Subcutaneous abdominal adipose tissue (tissue), 5 donors: Measurements from ENCODE around the gene IL1RAPL2.
"Not testable (repeated sequence)": the region's sequence is repeated elsewhere in the genome, so short reads cannot be mapped to it uniquely, and the experiment has no call there.

Experiments
- H3K27ac ChIP-seq: one replicate; pipeline ENCODE4 v1.7.0; 2013; ENCODE audit warnings: low read depth, mild to moderate bottlenecking, inconsistent platforms, low read length, moderate library complexity
- H3K27me3 ChIP-seq, 5 donors: one replicate each; pipeline ENCODE4 v1.7.0; 2013; ENCODE audit warnings: low read length in 5 of 5, inconsistent platforms in 1 of 5; ENCODE audit not compliant: control insufficient read depth in 5 of 5, insufficient read depth in 4 of 5
- H3K36me3 ChIP-seq, 5 donors: one replicate each; pipeline ENCODE4 v1.7.0; 2013; ENCODE audit warnings: low read length in 5 of 5; ENCODE audit not compliant: control insufficient read depth in 5 of 5, insufficient read depth in 5 of 5
- H3K4me1 ChIP-seq, 5 donors: one replicate each; pipeline ENCODE4 v1.7.0; 2013; ENCODE audit warnings: low read length in 5 of 5, mild to moderate bottlenecking in 3 of 5, moderate library complexity in 1 of 5; ENCODE audit not compliant: control insufficient read depth in 5 of 5, insufficient read depth in 5 of 5
- H3K4me3 ChIP-seq, 5 donors: one replicate each; pipeline ENCODE4 v1.7.0; 2013; ENCODE audit warnings: low read length in 5 of 5, low read depth in 1 of 5
- H3K9ac ChIP-seq, 5 donors: one replicate each; pipeline ENCODE4 v1.7.0; 2013; ENCODE audit warnings: low read length in 5 of 5, mild to moderate bottlenecking in 4 of 5, moderate library complexity in 3 of 5
- H3K9me3 ChIP-seq, 5 donors: one replicate each; pipeline ENCODE4 v1.7.0; 2013; ENCODE audit warnings: low read length in 5 of 5; ENCODE audit not compliant: control insufficient read depth in 5 of 5
- donor health status: healthy.
- donor health status: healthy.
- donor health status: healthy.
- donor health status: healthy.
- donor health status: healthy.

Gene IL1RAPL2

DNA sequence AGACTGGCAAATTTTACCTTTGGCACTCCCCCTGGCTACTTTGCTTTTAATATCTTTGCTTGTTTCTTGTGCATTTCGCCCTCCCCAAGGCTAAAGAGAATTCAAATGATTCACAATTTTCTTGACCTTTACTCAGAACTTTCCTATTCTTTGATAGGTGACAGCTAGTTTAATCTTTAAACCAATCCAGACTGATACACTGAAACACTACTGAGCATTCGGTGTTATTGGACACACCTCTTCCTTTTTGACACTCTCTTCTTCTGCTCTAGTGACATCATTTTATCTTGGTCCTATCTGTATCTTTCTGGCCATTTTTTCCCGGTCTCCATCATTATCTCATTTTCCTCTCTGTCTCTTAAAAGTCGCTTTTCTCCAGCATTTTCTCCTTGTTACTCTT lies 103.1 kb downstream of the IL1RAPL2 start:
- Histone ChIP-seq H3K9me3 (no peaks in the 10 kb centered on the region), H3K27me3 (peaks cover 3 to 14% (median 4%) of the 10 kb centered on the region in 5 donors), H3K9ac (no peak overlapping the region), H3K4me3 (no peak overlapping the region), H3K27ac (no peak overlapping the region), H3K4me1 (no peaks in the 10 kb centered on the region), H3K36me3 (no peaks in the 10 kb centered on the region)

DNA sequence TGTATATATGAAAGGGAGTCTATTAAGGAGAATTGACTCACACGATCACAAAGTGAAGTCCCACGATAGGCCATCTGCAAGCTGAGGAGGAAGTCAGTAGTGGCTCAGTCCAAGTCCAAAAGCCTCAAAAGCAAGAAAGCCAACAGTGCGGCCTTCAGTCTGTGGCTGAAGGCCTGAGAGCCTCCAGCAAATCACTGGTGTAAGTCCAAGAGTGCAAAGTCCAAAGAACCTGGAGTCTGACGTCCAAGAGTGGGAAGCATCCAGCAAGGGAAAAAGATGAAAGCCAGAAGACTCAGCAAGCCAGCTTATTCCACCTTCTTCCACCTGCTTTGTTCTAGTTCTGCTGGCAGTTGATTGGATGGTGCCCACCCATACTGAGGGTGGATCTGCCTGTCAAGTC lies 104.1 kb downstream of the IL1RAPL2 start:
- peaks cover 2 to 14% (median 3%) of the 10 kb centered on the region in 5 donors for H3K27me3 ChIP-seq
- no peak overlapping the region for H3K27ac ChIP-seq
- H3K36me3 ChIP-seq: no peaks in the 10 kb centered on the region
- H3K4me1 ChIP-seq: no peaks in the 10 kb centered on the region
- H3K9ac ChIP-seq: no peak overlapping the region
- no peaks in the 10 kb centered on the region for H3K9me3 ChIP-seq
- no peak overlapping the region for H3K4me3 ChIP-seq

DNA sequence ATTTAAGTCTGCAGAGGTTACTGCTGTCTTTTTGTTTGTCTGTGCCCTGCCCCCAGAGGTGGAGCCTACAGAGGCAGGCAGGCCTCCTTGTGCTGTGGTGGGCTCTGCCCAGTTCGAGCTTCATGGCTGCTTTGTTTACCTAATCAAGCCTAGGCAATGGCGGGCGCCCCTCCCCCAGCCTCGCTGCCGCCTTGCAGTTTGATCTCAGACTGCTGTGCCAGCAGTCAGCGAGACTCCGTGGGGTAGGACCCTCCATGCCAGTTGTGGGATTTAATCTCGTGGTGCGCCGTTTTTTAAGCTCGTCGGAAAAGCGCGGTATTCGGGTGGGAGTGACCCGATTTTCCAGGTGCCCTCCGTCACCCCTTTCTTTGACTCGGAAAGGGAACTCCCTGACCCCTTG lies 111.5 kb downstream of the IL1RAPL2 start:
- H3K9me3 ChIP-seq, H3K4me3 ChIP-seq, H3K4me1 ChIP-seq: not testable (repeated sequence)

DNA sequence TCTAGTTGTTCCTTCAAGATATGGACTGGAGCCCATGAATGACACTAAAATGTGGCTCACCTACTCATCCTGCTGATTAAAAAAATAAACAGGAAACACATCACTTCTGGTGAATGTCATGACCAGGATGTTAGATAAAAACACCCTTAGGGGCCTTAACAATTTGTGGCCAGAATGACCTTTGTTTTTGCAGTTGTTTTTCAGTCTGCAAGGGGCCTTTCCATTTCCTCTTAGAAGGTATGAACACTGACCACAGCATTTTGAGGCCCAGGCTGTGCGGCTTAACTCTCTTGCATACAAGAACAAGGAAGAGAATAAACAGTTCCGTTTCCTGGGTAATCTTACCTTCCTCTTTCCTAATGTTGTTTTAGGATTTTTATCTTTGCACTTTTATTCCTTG lies 113.2 kb downstream of the IL1RAPL2 start:
- H3K27ac ChIP-seq: no peak overlapping the region
- no peak overlapping the region for H3K9ac ChIP-seq
- H3K9me3 ChIP-seq: no peaks in the 10 kb centered on the region
- H3K27me3 ChIP-seq: peaks cover 0 to 3% (median 0%) of the 10 kb centered on the region in 5 donors
- H3K36me3 ChIP-seq: no peaks in the 10 kb centered on the region
- H3K4me3 ChIP-seq: no peak overlapping the region
- H3K4me1 ChIP-seq: no peaks in the 10 kb centered on the region

More for the DNA sequence above, 111.5 kb downstream of the IL1RAPL2 start:
- not testable (repeated sequence) for H3K27ac ChIP-seq, H3K9ac ChIP-seq, H3K36me3 ChIP-seq, H3K27me3 ChIP-seq

DNA sequence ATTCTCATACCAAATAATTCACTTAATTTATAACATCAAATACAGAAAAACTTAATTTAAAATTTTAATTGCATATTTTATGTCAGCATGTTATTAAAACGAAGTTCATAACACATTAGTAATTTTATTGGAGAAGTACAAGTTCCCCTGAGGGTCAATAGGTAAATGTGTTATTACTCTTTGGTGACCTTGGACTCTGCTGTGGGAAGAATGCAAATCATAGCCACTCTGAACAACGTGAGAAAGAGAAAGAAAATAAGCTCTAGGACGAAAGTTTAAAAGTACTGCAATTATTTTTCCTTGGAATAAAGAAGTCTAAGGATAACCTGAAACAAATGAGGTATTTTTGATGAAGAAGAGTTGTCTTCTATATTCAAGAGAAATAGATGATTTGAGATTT lies 115.2 kb downstream of the IL1RAPL2 start:
- no peak overlapping the region for H3K4me3 ChIP-seq
- no peaks in the 10 kb centered on the region for H3K36me3 ChIP-seq
- H3K9me3 ChIP-seq: no peaks in the 10 kb centered on the region
- peaks cover 0 to 3% (median 2%) of the 10 kb centered on the region in 5 donors for H3K27me3 ChIP-seq
- H3K9ac ChIP-seq: no peak overlapping the region
- H3K27ac ChIP-seq: no peak overlapping the region
- H3K4me1 ChIP-seq: no peaks in the 10 kb centered on the region

DNA sequence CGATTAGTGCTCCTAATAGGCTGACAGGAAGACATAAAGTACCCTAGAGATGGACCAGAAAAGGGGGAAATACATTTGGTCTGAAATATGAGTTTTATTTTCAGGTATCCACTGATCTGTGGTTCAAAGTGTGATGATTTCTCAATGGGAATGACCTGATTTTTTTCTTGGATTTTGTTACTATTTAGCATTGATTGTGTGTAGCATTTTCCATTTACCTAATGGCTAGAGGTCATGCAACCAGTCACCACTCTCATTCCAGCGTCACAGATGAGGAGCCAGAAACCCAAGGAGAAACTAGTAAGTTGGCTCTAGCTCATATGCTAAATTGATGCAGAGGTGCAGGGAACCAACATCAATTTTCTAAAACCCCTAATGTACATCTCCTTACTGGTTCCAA lies 118.1 kb downstream of the IL1RAPL2 start:
- no peaks in the 10 kb centered on the region for H3K36me3 ChIP-seq
- no peak overlapping the region for H3K9ac ChIP-seq
- no peaks in the 10 kb centered on the region for H3K4me1 ChIP-seq
- peaks cover 0 to 3% (median 0%) of the 10 kb centered on the region in 5 donors for H3K9me3 ChIP-seq
- no peak overlapping the region for H3K27ac ChIP-seq
- H3K4me3 ChIP-seq: no peak overlapping the region
- peaks cover 0 to 2% (median 2%) of the 10 kb centered on the region in 5 donors for H3K27me3 ChIP-seq

DNA sequence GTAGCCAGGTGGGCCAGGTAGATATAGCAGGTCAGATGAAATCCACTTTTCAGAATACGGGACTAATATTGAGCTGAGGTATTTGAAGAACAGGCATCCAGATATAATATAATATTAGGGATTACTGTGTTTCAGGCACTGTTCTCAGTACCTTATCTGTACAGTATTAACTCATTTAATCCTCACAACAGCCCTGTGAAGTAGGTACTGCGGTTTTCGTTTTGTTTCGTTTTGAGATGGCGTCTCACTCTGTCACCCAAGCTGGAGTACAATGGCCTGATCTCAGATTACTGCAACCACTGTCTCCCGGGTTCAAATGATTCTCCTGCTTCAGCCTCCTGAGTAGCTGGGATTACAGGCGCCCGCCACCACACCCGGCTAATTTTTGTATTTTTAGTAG lies 129.6 kb downstream of the IL1RAPL2 start:
- Histone ChIP-seq H3K27ac (no peak overlapping the region), H3K36me3 (no peaks in the 10 kb centered on the region), H3K9ac (no peak overlapping the region), H3K27me3 (peaks cover 0 to 3% (median 0%) of the 10 kb centered on the region in 5 donors), H3K9me3 (no peaks in the 10 kb centered on the region), H3K4me1 (no peaks in the 10 kb centered on the region), H3K4me3 (no peak overlapping the region)

DNA sequence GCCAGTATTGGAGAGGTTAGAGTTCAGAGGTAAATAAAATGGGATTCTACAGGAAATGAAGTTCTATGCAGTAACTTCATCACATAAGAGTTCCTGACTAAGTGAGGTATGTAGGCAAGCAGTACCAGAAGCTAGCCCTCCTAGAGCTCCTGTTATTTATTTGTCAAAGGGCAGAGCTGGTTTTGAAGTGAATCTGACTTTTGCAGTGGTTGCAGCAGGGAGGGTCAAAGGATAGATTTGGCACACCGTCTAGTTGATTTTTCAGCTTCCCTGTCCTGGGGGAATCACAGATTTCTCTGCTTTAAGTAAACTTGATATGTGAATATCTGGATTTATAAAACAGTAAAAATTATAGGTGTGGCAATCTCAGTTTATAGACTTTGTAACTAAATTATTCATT lies 130.7 kb downstream of the IL1RAPL2 start:
- Histone ChIP-seq H3K9me3 (no peaks in the 10 kb centered on the region), H3K27ac (no peak overlapping the region), H3K36me3 (no peaks in the 10 kb centered on the region), H3K9ac (no peak overlapping the region), H3K27me3 (peaks cover 0 to 3% (median 0%) of the 10 kb centered on the region in 5 donors), H3K4me3 (no peak overlapping the region), H3K4me1 (no peaks in the 10 kb centered on the region)

DNA sequence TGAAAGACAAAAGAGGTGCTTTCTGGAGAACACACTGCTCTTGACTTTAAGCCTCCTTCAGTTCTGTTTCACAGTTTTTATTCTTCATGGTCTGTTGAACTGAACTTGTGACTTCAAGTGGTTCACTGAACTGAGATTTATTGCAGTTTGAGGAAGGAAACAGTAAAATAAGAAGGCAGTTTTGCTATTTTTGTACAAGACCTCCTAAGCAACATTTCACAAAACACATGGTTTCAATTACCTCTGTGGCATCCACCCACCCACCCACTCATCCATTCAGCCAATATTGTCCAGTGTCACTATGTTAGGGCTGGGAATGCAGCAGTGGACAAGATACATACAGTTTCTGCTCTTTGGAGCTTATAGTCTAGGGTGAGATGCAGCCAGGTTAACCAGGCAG lies 131.3 kb downstream of the IL1RAPL2 start:
- H3K27ac ChIP-seq: no peak overlapping the region
- H3K27me3 ChIP-seq: peaks cover 0 to 3% (median 0%) of the 10 kb centered on the region in 5 donors
- H3K9ac ChIP-seq: no peak overlapping the region
- no peaks in the 10 kb centered on the region for H3K4me1 ChIP-seq
- H3K9me3 ChIP-seq: no peaks in the 10 kb centered on the region
- no peak overlapping the region for H3K4me3 ChIP-seq
- H3K36me3 ChIP-seq: no peaks in the 10 kb centered on the region

DNA sequence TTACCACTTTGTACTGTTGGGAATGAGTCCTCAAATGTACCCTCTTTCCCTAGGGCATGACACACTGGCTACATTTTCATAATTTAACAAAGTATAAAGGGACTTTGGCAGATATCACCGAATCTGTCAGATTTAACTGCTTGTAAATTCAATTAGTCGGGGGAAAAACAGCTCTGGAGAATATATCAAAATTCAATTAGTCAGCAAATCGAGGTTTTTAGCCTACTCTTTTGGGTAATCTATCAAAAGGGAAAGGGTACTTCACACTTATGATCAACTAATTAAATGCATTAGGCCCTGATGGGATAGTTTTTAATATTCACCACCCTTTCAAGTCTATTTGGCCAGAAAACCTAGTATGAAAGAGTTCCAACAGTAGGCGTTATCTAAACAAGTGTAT lies 141.0 kb downstream of the IL1RAPL2 start:
- Histone ChIP-seq H3K4me3 (no peak overlapping the region), H3K4me1 (no peaks in the 10 kb centered on the region), H3K27me3 (peaks cover 0 to 10% (median 3%) of the 10 kb centered on the region in 5 donors), H3K9ac (no peak overlapping the region), H3K9me3 (no peaks in the 10 kb centered on the region), H3K27ac (no peak overlapping the region), H3K36me3 (no peaks in the 10 kb centered on the region)

DNA sequence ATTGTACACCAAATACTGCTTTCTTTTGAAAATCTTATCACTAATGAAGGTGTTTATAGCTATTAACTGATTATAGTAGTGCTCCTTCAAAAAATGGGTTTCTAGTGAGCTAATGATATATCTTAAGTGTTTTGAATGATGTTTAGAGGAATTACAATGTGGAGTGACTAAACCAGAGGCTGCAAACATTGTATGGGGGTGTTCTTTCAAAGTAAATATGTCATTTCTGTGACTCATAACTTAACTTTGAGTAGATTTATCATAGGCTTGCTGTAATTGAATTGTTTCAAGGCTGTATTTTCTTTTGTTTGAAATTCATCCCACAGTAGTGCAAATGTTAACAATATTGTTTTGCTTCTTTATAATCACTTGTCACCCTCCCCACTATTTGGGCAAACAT lies 141.6 kb downstream of the IL1RAPL2 start:
- H3K36me3 ChIP-seq: no peaks in the 10 kb centered on the region
- H3K9ac ChIP-seq: no peak overlapping the region
- no peak overlapping the region for H3K27ac ChIP-seq
- H3K9me3 ChIP-seq: no peaks in the 10 kb centered on the region
- no peaks in the 10 kb centered on the region for H3K4me1 ChIP-seq
- H3K27me3 ChIP-seq: peaks cover 0 to 10% (median 3%) of the 10 kb centered on the region in 5 donors
- no peak overlapping the region for H3K4me3 ChIP-seq
